ENCODE data around the gene PDE5A.

DNA sequence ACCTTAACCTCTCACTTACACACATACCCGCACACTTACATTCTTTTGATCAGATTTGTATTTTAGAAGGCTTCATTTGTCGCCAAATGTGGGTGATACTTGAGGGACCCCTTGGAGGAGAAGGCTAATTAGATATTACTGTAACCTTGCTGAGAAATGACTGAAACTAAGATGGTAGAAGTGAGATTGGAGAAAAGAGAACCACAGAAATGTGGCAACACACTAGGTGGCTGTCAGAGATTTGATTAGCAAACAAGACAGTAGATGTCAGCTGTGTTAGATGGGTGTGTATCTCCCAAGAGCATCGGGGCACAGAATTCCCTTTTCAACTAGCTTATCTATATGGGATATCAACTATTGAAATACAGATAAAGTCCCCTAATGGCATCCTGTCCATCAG is 157.3 kb downstream of the PDE5A start:
- TF ChIP-seq EZH2 (optimal IDR thresholded peaks at IDR 0.05; ENCODE audit: low read depth, low read length) (no peak), EZH2phosphoT487 (IDR thresholded peaks at IDR 0.05; ENCODE audit: low read length) (no peak)
- TF ChIP-seq, protein P1, sequence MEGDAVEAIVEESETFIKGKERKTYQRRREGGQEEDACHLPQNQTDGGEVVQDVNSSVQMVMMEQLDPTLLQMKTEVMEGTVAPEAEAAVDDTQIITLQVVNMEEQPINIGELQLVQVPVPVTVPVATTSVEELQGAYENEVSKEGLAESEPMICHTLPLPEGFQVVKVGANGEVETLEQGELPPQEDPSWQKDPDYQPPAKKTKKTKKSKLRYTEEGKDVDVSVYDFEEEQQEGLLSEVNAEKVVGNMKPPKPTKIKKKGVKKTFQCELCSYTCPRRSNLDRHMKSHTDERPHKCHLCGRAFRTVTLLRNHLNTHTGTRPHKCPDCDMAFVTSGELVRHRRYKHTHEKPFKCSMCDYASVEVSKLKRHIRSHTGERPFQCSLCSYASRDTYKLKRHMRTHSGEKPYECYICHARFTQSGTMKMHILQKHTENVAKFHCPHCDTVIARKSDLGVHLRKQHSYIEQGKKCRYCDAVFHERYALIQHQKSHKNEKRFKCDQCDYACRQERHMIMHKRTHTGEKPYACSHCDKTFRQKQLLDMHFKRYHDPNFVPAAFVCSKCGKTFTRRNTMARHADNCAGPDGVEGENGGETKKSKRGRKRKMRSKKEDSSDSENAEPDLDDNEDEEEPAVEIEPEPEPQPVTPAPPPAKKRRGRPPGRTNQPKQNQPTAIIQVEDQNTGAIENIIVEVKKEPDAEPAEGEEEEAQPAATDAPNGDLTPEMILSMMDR (IDR thresholded peaks at IDR 0.05; ENCODE audit: low read length), result no peak

Measured in MM.1S (cell line).